Fibroblast of gingiva (primary cell): ENCODE measurements around the gene PLP1.

Source experiments
- DNase-seq: peaks from one replicate; pipeline ENCODE4 v3.0.0-alpha.2; 2011; ENCODE audit warnings: low read depth

The PLP1 gene

GRCh38 chrX:103830848-103831247 lies 54.2 kb downstream of the PLP1 start:
- DNase-seq: no peak

- DNase-seq: no peak
These were observed 54.7 kb downstream of the PLP1 start for GRCh38 chrX:103831342-103831802.

- DNase-seq: no peak
These were observed 55.3 kb downstream of the PLP1 start, which contains the start of gene RAB9B for GRCh38 chrX:103831803-103832544. TSS of gene RAB9B (minus strand) at chrX:103832257. CDS start at chrX:103825784, 6,473 bp downstream.

GRCh38 chrX:103839404-103839803 lies 62.8 kb downstream of the PLP1 start:
- no peak for DNase-seq
